ENCODE data around the gene AGRP.

Gene AGRP

GRCh38 chr16:67528222-67528869 lies 45.0 kb upstream of the AGRP start, which contains the start of gene RIPOR1:
Gene RIPOR1 (plus strand): TSS chr16:67528829. CDS start chr16:67538447, 9,618 bp downstream.
- no peak for TF ChIP-seq CTCF (IDR thresholded peaks at IDR 0.05; ENCODE audit: control extremely low read depth, extremely low read depth, low read depth, missing control alignments)
- peak; percentile 80 for DNase-seq (ENCODE audit: extremely low spot score)
- POLR2A ChIA-PET: interaction anchor here (0.9 kb wide), 1 partner anchor 13 kb away, joined by 8 read pairs; no protein-coding TSS in a partner anchor
- CTCF ChIA-PET: interaction anchor here (1.2 to 20.3 kb wide), 6 partner anchors 7 to 136 kb away, joined by 3 to 357 read pairs (median 38); partner anchors contain the start of genes ACD, ATP6V0D1, C16orf86 and CARMIL2

GRCh38 chr16:67526149-67526791 lies 42.9 kb upstream of the AGRP start:
- DNase-seq (ENCODE audit: extremely low spot score): no peak
- TF ChIP-seq CTCF (IDR thresholded peaks at IDR 0.05; ENCODE audit: control extremely low read depth, extremely low read depth, low read depth, missing control alignments): no peak
- ChIA-PET POLR2A (no interaction called here), CTCF (interaction anchor here (0.9 to 20.3 kb wide), 9 partner anchors 11 to 138 kb away, joined by 3 to 357 read pairs (median 9); partner anchors contain the start of genes ACD, ATP6V0D1, C16orf86 and CARMIL2)

GRCh38 chr16:67525176-67525860 lies 42.0 kb upstream of the AGRP start:
- DNase-seq (ENCODE audit: extremely low spot score): no peak
- CTCF ChIA-PET: interaction anchor here (0.9 to 20.3 kb wide), 9 partner anchors 11 to 139 kb away, joined by 3 to 357 read pairs (median 9); partner anchors contain the start of genes ACD, ATP6V0D1, C16orf86 and CARMIL2
- POLR2A ChIA-PET: no interaction called here
- TF ChIP-seq CTCF (IDR thresholded peaks at IDR 0.05; ENCODE audit: control extremely low read depth, extremely low read depth, low read depth, missing control alignments): no peak

- ChIA-PET POLR2A (interaction anchor here (0.7 to 1.0 kb wide), 4 partner anchors 9 to 41 kb away, joined by 3 to 5 read pairs (median 4); partner anchors contain the start of gene CTCF), CTCF (interaction anchor here (0.6 to 20.3 kb wide), 96 partner anchors 9 to 819 kb away, joined by 3 to 357 read pairs (median 5); partner anchors contain the start of genes ACD, AGRP, ATP6V0D1 and C16orf86)
- TF ChIP-seq CTCF (IDR thresholded peaks at IDR 0.05; ENCODE audit: control extremely low read depth, extremely low read depth, low read depth, missing control alignments): peak; percentile 99
- peak; percentile 91 for DNase-seq (ENCODE audit: extremely low spot score)
These were observed 37.9 kb upstream of the AGRP start for GRCh38 chr16:67521095-67521804.

GRCh38 chr16:67519242-67519641 lies 35.9 kb upstream of the AGRP start:
- CTCF ChIA-PET: interaction anchor here (0.6 to 20.3 kb wide), 7 partner anchors 14 to 329 kb away, joined by 3 to 357 read pairs (median 121); partner anchors contain the start of genes ACD, AGRP, ATP6V0D1 and C16orf86
- no peak for DNase-seq (ENCODE audit: extremely low spot score)
- POLR2A ChIA-PET: no interaction called here
- no peak for TF ChIP-seq CTCF (IDR thresholded peaks at IDR 0.05; ENCODE audit: control extremely low read depth, extremely low read depth, low read depth, missing control alignments)

Data from GM10248 (cell line).